PC-3 (cell line): ENCODE results near the gene TFF2.

ENCODE experiments used
- EZH2 ChIP-seq: fragments of 300-600 bp; sonication (generic); IDR thresholded peaks from one replicate; pipeline ENCODE4 v1.6.1; 2017; ENCODE audit warnings: antibody characterized with exemption, mild to moderate bottlenecking, low read length; ENCODE audit not compliant: unreplicated experiment
- EZH2phosphoT487 ChIP-seq: fragments of 300-600 bp; sonication (generic); IDR thresholded peaks from 2 replicates; pipeline ENCODE4 v1.6.1; 2018; ENCODE audit warnings: mild to moderate bottlenecking, antibody characterized with exemption, low read length, borderline replicate concordance
- TF ChIP-seq, protein P1 (sequence below): fragments of 300-600 bp; sonication (generic); conservative IDR thresholded peaks from 2 replicates; pipeline ENCODE4 v1.5.1; 2017; ENCODE audit warnings: antibody characterized with exemption, low read depth, mild to moderate bottlenecking, low read length

DNA sequence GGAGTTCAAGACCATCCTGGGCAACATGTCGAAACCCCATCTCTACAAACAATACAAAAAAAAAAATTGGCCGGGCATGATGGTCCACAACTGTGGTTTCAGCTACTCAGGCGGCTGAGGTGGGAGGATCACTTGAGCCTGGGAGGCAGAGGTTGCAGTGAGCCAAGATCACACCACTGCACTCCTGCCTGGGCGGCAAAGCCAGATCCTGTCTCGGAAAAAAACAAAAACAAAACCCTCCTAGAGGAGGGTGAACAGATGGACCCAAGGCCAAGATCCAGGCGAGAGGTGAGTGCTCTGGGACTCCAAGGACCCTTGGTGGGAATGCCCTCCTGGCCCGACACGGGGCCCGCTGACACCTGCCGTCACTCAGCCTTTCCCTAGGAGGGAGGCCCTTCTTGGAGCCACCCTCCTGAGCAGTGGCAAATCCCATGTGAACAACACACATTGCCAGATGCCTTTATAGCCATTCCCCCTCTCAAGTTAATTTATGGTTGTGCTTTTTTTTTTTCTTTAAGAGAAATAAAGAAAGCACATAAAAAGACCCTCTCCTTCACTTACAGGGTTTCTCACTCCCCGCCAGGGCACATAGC lies 380 bp downstream of the TFF2 start:
- TF ChIP-seq, protein P1, sequence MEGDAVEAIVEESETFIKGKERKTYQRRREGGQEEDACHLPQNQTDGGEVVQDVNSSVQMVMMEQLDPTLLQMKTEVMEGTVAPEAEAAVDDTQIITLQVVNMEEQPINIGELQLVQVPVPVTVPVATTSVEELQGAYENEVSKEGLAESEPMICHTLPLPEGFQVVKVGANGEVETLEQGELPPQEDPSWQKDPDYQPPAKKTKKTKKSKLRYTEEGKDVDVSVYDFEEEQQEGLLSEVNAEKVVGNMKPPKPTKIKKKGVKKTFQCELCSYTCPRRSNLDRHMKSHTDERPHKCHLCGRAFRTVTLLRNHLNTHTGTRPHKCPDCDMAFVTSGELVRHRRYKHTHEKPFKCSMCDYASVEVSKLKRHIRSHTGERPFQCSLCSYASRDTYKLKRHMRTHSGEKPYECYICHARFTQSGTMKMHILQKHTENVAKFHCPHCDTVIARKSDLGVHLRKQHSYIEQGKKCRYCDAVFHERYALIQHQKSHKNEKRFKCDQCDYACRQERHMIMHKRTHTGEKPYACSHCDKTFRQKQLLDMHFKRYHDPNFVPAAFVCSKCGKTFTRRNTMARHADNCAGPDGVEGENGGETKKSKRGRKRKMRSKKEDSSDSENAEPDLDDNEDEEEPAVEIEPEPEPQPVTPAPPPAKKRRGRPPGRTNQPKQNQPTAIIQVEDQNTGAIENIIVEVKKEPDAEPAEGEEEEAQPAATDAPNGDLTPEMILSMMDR = no peak
- no peak for TF ChIP-seq EZH2phosphoT487
- no peak for TF ChIP-seq EZH2
